GM03348 (cell line): ENCODE results near the gene MRPS35.

ENCODE experiments used
- DNase-seq: peaks from one replicate; pipeline ENCODE4 v3.0.0; 2012; ENCODE audit warnings: low spot score

MRPS35 gene

DNA sequence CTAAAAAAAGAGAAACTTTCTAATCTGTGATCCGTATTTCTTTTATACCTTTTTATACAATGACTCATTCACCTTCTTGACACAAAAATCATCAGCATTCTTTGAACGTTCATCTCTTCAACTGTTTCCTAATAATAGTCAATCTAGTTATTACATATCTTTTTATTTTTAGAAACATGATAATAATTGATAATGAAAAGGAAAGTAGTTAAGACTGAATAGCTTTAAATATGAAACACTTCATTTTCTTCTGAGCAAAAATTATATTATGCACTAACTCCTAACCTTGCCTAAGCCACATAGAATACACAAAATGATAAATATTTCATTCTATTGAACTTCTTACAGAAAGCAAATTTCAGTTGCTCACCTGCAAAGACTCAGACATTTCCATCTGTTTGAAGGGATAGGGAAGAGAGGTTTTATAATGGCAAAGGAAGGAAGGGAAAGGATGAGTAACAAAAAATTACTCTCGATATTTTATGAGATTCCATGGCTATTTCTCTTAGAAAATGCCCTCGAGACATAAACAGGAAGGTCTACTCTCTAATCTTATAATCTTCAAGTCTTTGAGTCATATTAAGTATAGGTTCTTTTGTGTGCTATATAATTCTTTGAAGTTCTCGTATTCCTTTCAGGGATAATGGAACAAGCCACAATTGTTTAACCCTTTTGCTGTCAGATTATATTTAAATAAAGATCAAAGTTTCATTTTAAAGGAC lies 61.9 kb downstream of the MRPS35 start:
- DNase-seq, result no peak

DNA sequence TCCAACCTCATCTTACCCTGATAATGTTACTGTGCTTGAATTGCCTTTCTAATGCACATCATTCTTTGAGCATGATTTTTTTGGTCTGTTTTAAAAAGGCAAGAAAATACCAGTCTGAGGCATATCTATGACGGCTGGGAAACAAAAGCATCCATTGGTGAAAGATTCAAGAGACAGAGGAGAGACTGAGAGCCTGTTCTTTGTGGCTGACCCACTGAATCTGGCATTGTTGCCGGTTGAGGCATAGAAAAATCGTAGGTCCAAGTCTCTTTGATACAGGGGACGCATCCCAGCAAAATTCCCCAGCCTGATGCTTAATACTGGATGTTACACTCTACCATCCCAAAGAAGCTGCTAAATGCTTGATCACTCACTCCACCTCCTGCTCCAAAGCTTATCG lies 66.5 kb downstream of the MRPS35 start:
- DNase-seq, result no peak

DNA sequence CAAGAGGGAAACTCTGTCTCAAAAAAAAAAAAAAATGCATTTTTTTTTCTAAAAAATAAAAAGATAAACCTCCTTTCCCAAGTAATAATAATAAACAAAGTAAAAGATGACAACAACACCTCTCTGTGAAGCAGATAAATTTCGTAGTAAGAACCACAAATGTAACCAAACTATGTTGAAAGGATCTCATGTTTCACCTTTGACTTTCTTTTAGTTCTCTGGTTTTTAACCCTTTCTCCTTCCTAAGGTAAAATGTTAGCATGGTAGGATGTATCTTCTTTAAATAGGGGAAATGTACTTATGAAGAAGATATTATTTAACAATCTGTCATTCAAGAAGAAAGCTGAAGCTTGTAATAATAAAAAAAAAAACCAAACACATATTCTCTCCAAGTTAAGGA lies 67.6 kb downstream of the MRPS35 start:
- DNase-seq, result no peak

DNA sequence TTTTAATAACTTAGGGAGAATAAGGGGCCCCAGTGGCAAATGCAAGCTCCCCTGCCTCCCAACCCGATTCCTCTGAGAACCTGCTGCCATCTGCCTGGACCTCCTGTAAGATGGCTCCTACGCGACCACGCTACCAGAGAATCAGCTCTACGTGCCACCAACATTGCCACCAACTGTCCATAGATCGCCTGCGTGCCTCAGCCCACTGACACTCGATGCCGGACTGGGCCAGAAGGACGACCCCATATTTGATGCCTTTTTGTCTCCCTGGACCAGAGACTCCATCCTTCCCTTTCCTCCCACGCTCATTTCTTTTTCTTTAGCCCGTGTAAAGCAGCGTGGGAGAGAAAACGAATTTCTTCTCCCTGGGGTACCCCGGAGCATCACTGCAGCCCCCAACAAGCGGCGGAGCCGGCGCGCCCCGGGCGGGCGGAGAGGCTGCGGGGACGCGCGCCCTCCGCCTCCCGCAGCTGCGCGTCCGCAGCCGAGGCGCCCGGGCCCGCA lies 68.8 kb downstream of the MRPS35 start:
- DNase-seq, result no peak

DNA sequence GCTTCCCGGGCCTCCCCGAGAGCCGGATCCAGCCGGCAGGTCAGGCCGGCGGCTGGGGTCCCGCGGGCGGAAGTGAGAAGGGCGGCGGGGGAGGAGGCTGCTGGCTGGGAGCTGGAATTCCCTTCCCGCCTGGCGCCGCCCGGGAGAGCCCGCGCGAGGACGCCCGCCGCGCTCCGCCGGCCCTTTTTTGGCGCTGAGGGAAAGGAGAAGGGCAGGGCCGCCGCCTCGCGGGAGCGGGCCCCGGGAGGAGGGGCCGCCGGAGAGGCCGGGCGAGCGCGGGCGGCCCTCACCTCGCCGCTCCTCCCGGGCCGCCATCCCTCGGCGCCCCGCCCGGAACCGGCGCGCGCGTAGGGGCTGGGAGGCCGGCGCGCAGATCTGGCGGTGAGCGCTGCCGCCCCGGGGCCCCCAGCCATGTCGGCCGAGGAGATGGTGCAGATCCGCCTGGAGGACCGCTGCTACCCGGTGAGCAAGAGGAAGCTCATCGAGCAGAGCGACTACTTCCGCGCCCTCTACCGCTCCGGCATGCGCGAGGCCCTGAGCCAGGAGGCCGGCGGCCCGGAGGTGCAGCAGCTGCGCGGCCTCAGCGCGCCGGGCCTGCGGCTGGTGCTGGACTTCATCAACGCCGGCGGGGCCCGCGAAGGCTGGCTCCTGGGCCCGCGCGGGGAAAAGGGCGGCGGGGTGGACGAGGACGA lies 69.4 kb downstream of the MRPS35 start, which contains the start of the genes KLHL42 and MANSC4:
KLHL42 (plus strand) TSS at position 314 of the 692 bp plus-strand sequence; CDS start at position 412, 98 bp downstream.
MANSC4 (minus strand) TSS at position 317 of the 692 bp plus-strand sequence. CDS start 8,960 bp downstream, outside the sequence.
- DNase-seq, result peak; percentile 94

DNA sequence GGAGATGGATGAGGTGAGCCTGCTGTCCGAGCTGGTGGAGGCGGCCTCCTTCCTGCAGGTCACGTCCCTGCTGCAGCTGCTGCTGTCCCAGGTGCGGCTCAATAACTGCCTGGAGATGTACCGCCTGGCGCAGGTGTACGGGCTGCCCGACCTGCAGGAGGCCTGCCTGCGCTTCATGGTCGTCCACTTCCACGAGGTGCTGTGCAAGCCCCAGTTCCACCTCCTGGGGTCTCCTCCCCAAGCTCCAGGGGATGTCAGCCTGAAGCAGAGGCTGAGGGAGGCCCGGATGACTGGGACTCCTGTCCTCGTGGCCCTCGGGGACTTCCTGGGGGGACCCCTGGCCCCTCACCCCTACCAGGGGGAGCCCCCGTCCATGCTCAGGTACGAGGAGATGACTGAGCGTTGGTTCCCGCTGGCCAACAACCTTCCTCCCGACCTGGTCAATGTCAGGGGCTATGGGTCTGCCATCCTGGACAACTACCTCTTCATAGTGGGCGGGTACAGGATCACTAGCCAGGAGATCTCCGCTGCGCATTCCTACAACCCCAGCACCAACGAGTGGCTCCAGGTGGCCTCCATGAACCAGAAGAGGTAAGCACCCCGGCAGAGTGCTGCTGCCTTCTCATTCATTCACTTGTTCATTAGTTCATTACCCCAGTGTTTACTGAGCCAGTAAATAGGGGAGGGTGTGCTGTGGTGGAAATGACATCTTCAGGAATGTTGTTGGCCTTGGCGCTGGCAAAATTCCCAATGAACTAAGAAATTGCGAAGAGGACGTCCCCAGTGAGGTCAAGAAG lies 70.2 kb downstream of the MRPS35 start:
- peak; percentile 55 for DNase-seq

DNA sequence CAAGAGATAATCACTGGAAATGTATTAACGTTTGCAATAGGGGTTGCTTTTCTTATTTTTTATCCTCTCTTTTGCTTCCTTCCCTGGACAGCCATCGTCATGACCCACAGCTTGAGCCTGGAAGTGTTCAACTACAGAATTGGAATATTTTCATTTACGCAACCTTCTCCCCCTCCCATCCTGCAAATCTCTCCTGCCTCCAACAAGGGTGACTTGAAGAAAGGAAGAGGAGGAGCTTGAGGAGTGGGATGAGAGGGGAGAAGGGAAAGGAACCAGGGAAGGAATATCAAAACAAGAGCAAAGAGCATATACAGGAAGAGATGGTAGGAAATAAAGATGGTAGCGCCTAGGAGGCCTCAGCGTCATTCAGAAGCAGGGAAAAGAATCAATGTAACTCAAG lies 71.0 kb downstream of the MRPS35 start:
- no peak for DNase-seq

DNA sequence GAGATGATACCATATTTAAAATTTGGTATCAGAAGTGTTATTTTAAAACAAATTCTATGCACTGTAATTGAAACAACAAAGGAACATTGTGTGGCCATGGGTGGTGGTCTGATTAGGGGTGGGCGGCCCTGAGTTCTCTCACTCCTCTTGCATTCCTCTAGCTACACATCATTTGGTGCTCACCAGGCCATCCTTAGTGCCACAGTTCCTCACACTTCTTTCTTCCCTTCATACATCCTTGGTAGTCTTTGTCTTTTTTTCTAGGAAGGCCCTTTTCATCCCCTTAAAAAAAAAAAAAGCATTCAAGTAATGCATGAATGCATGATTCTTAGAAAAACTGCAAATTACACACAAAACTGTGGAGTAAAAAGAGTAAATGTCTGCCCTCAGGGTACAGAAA lies 71.8 kb downstream of the MRPS35 start:
- DNase-seq, result no peak

DNA sequence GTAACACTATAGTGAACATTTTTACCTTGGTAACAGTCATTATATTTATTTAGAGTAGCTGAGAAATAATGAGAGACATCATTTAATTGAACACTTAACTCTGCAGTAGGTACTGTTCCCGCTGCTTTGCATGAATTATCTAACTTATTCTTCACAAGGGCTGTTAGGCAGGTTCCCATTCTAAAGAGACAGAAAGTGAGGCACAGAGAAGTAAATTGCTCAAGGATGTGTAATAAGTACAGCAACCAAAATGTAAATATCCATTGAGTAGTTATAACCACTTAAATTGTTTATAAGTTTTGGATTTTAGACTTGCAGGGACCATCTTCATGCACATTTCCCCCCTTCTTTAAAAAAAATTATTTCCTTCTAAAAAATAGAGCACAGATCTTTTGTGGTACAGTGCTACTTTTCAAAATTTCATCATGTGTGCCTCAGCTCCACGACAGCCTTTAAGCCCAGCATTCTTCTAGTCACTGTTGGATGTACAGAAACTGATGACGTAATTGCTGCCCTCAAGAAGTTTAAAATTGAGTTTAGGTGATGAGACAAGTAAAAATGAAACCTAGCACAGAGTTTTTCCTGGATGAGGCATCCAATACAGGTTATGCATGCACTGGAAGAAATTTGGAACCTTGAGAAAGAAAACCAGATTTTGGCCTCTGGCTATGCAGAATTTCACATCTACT lies 75.4 kb downstream of the MRPS35 start:
- DNase-seq, result no peak

DNA sequence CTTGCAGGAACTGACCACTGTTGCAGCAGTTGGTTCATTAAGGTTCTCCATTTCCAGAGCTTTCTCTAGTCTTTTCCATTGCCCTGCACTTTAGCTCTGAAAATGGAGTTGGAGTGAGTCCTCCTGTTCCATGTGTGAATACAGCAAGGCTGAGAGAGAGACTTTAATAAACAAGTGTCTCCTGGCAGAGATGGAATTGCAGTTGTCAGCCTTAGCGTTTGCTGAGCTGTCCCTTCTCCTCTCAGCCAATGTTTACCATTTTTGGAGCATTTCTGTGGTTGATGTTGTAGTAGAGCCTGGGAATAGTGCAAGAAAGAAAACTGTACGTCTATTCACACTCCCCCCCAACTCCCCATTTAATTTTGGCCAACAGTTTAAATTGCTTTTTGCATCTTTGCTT lies 76.9 kb downstream of the MRPS35 start:
- DNase-seq, result peak; percentile 15

DNA sequence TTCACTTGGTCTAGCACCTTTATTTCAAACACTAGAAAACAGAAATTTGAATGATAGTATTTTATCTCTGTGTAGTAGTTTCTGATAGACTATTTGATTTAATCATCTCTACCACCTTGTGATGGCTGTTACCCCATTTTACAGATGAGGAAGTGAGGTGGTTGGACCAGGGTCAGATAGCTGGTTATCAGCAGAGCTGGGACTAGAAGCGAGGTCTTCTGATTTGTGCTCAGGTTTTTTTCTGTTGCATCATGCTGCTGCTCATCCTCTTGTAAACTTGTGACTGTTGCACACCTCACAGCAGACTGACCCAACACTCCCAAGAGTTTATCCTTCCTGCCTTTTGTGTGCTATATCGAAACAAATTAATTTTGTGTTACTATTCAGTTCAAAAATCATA lies 79.5 kb downstream of the MRPS35 start:
- DNase-seq, result no peak

DNA sequence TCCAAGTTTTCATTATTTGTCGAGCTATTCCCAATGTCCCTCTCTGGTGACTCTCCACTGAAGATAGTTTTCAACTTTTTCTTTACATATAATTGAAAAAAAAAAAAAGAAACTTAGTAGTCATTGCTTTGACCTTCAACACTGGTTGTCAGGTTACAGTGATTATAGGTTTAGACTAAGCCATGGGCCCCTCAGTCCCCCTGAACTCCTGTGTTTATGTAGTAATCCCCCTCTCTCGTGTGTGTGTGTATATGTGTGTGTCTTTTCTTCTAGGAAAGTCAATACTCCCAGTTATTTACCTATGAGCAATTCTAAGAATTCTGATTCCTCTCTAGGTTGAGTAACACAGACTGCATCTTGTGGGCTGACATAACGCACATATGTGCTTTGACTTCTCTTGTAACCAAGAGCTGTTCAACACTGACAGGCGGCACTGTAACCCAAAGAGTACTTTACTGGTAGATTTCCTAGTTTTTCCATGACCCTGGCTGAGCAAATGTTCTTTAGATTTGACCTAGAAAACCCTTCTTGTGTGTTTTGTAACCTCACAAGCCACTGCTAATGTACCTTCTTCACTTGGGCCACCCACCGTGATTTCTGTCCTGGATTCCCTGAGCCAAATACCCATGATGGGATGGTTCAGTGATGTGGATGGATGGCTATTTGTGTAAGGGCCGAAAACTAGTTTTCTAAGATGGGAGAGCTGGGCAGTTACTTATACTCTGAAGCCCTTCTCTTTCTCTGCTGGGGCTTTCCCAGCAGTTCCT lies 84.4 kb downstream of the MRPS35 start:
- no peak for DNase-seq

DNA sequence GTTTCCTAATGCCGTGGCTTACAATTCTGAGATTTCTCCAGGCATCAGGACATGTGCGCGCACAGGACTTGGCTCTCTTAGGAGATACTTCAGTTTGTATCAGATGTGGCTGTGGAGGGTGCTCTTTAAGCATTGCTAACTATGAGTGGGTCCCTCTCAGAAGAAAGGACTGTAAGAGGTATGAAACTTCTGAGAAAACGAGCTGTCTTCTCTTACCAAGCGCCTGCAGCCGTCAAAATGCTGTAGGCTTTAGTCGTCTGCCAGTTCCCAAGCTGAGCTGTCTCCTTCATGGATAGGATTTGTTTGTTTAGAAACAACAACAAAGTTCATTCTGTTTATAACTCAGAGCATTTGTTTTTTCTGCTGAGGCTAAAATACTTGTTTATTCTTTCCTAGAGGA lies 85.5 kb downstream of the MRPS35 start:
- DNase-seq, result no peak

DNA sequence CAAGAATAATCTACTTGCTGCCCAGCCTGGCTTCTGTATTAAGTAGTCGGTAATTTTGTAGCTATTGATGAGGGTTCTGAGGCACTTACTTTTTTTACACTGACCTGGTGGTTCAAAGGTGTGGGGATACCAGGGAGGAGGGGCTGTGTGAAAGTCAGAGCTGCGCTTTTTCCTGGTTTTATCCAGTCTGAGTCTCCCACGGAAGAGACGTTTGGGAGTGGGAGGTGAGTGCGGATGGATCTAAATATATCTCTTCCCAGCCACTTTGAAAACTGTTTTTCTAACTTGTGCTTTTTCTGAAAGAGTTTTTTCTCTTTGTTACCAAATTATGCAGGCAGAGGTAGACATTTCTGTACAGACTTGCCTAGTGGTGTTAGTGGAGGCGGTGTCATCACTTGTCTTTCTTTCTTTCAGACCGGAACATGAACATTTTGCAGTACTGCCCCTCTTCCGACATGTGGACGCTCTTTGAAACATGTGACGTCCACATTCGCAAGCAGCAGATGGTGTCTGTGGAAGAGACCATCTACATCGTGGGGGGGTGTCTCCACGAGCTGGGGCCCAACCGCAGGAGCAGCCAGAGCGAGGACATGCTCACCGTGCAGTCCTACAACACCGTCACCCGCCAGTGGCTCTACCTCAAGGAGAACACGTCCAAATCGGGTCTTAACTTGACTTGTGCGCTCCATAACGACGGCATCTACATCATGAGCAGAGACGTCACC lies 86.8 kb downstream of the MRPS35 start:
- no peak for DNase-seq

DNA sequence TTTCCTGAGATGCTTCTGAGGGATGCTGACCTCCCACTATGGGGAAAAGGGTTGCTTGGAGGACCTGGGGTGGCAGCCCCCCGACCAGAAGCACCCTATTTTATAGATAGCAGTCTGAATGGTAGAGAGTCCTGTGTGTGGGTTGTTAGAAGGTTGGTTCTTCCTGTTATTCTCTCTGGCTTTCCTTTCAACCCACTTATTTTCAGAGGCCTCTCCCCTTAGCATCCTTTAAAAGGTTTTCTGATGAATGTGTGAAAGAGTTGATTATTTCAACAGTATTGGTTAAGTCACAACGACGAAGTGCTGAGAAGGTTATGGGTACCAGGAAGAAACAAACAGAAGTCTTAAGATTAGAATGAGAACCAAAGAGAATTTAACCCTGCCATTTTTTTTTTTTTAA lies 90.2 kb downstream of the MRPS35 start:
- DNase-seq, result no peak

DNA sequence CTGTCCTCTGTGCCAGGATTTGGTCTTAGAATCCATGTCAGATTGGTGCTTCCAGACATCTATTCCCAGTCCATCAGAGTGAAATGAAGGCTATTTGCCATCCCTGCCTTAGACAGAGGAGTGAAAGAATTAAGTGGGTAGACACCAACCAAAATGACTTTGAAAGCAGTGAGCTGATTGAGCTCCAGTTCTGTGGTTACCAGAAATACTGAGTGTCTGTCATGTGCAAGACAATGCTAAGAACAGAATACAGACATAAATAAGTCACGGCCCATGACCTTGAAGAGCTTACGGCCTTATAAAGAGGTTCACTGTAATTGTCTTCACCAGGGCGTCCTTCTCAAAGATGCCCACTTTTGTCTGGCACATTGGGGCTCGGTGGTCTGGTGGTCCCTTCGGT lies 91.0 kb downstream of the MRPS35 start:
- no peak for DNase-seq

DNA sequence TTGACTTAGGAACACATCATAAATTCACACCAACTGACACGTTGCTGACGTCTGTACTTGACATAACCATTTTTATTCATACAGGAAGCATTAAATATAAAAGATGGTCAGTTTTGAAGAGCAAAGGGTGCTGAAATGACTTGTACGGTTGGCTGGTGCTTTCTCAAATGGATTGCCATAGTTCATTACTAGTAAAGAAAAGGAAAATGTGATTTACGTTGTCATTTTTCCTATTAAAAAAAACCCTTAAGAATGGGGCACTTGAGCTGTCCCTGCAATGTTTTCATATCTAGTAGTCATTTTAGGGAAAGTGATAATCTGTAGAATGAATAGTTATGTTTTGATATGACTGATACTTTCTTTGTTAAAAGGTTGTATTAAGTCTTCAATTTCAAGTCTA lies 91.9 kb downstream of the MRPS35 start:
- no peak for DNase-seq

DNA sequence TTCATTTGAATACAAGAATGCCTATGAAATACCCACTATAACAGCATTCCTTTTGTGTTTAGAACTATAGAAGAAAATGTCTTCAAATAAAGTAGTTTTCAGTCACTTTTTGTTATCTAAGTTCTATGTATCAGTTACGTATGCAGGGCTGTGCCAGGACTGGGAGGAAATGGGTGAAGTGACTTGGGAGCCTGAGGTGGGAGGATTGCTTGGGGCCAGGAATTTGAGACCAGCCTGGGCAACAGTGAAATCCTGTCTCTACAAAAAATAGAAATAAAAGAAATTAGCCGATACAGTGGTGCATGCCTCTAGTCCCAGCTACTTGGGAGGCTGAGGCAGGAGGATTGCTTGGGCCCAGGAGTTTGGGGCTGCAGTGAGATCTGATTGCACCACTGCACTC lies 92.3 kb downstream of the MRPS35 start:
- no peak for DNase-seq

DNA sequence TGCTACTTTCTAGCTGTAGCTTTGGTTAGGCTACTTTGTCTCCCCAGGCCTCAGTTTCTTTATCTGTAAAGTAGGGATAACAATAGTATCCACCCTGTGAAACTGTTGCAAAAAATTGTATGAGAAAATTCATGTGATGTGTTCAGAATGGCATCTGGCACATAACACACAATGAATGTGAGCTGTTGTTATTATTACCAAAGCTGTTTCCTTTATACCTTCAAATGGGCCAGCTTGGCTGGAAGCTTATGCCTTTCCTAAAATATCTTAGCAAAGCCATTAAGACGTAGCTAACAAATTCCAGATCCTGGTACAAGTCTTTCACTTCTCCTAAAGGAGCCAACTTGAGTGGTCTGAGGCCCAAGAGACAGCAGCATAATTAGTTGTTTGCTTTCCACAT lies 94.6 kb downstream of the MRPS35 start:
- DNase-seq, result no peak
